Melanocyte of skin (primary cell): ENCODE results near the gene HSF5. TPM values are rescaled to one million over a fixed set of nuclear protein-coding genes. Genes with fewer than 3 reads are reported as not detected.

ENCODE experiments used
- total RNA-seq, 2 donors: library from RNA; depleted of rRNA; stranded (reverse); fragments of >200 nt; gene quantifications; 2 replicates each; pipeline ENCODE4 v1.2.3, GENCODE V29; 2012

HSF5 gene, protein sequence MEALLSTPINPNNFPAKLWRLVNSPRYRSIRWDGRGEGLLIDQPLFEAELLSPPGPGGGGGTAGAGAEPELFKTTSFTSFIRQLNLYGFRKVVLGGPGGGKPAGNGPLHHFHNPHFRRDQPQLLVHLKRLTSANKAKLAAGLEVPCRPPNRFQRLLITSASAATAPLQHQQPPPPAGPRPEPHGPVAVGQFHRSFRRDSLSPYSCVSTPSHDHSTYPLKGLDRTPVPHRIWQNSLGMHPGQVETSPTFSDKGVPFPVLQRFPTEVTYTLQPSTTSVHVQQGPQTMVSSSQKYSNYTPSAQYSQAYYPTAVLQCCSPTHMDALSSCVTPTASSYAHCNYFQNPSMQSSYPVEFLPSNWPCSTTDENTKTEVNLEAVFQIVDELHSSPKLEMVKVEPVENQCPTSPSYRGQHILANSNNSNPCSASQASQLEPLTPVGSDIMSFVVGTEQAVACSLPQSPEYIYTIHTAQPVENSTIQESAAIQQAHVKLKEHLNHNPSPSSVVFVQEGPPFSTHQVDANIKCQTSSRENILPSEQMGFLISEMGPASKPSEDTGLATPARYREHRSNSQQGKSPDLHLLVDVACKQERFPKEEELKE
- total RNA-seq: not detected

DNA sequence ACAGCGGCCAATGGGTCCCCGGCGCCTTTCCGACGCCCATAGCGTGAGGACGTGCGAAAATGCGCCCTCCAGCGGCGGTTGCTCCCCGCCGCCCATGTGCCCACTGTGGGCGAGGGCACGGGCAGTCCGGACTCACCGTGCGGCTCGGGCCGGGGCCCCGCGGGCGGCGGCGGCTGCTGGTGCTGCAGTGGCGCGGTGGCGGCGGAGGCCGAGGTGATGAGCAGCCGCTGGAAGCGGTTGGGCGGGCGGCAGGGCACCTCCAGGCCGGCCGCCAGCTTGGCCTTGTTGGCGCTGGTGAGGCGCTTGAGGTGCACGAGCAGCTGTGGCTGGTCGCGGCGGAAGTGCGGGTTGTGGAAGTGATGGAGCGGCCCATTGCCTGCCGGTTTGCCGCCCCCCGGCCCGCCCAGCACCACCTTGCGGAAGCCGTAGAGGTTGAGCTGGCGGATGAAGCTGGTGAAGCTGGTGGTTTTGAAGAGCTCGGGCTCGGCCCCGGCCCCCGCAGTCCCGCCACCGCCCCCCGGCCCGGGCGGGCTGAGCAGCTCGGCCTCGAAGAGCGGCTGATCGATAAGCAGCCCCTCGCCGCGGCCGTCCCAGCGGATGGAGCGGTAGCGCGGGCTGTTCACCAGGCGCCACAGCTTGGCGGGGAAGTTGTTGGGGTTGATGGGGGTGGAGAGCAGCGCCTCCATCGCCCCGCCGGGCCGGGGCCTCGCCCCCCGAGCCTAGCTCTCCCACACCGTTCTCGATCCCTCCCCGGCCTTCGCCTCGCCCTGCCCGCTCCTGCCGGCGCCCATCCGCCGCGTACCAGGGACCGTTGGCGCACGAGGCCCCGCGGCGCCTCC lies at the start of gene HSF5:
HSF5 (minus strand) TSS at position 820 of the 839 bp plus-strand sequence; CDS start at position 686, 134 bp downstream.

DNA sequence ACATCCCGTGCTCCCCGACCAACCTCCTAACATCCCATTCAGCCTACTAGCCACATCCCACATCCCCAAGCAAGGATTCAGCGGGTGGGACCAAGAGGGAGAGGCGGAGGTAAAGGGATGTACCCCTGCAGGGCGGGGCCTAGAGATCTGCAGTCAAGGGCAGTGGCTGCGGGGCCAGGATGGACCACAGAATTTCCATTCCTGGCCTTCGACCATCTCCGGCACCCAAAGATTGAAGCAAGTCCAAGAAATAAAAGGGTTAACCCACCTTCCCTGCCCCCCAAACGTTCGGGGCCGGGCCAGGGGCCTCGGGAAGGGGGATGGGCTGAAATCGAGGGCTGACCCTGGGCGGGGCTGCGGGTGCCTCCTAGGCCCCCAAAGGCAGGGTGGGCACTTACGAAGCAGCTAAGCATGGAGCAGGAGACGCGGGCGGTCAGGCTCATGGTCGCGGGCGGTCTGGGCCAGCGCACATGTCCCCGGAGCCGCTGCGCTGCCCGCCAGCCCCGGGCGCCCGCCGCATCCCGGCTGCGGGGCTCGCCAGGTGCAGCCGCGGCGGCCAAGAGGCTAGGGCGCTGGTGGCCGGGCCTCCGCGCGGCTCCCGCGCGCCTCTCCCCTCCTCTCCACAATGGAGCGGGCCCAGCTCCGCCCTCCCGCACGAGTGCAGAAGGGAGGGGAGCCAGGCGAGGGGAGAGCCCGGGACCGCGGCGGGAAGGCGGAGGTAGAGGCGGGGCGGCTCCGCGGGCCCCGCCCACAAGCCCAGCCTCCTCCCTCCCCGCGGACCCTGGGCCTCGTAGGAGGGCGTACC lies 26.0 kb upstream of the HSF5 start, which contains the start of gene MTMR4:
MTMR4 (minus strand) TSS at position 674 of the 805 bp plus-strand sequence; CDS start at position 443, 231 bp downstream.

DNA sequence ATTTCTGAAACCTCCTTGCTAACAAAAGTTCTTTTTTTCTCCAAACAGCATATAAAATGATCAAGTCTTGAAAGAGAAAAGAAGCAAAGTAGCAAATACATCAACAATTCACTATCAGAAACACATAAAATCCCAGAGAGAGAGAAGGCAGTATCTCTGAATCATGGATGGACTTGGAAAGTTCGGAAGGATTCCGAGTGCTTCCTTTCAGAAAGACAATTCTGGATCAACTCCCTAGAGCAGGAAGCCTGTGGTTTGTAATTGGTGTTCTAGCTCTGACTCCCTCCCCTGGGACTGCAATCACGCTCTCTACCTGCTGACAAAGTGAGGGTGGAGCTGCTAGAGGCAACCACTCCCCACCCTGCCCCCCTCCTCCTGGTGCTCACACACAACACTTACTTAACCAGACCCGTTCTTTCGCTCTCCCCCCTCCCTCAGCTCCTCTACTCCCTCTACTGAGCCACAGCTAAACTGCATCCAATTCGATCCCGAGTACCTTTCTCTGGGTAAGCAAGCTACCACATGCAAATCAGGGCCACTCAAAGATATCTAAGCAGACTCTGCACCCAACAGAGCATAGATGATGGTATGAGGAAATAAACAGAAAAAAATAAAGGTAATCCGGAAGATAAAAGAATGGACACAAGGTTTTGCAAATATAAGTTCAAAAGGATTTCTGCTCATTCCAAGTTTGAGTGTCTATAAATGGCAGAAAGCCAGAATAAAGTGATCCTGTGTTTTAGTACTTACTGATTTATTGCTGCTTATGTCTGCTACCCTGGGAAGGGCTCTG lies 70.7 kb downstream of the HSF5 start, which contains the start of gene RNF43:
RNF43 (minus strand) TSS at position 235 of the 793 bp plus-strand sequence. CDS start 1,957 bp downstream, outside the sequence.

Other genes with a start within 250 kb of the HSF5 start
- gene LPO, start 249.8 kb downstream of the HSF5 start, total RNA-seq: not detected
- gene MPO, start 207.5 kb downstream of the HSF5 start, total RNA-seq: under 1 TPM in 1 of 2 donors, not detected in 1; 0.34 TPM
- gene TSPOAP1, start 159.6 kb downstream of the HSF5 start, total RNA-seq: 1 to 10 TPM in 1 of 2 donors, under 1 TPM in 1; 0.33 to 2.8 TPM
- 10 to 100 TPM; 38.5 to 62.9 TPM for gene SUPT4H1, start 136.2 kb downstream of the HSF5 start, total RNA-seq
- 1 to 10 TPM; 2.3 to 6.5 TPM for gene RNF43, start 70.9 kb downstream of the HSF5 start, total RNA-seq
- 10 to 100 TPM; 56.4 to 69.9 TPM for gene MTMR4, start 26.2 kb upstream of the HSF5 start, total RNA-seq
- under 1 TPM; 0.33 to 0.69 TPM for gene TEX14, start 203.6 kb upstream of the HSF5 start, total RNA-seq
- 10 to 100 TPM; 21.3 to 35.6 TPM for gene RAD51C, start 204.2 kb upstream of the HSF5 start, total RNA-seq